ENCODE results near the gene SLC25A25.
A peak's percentile ranks its signal among the peaks of the same experiment; 100 is the strongest.

Gene SLC25A25

DNA sequence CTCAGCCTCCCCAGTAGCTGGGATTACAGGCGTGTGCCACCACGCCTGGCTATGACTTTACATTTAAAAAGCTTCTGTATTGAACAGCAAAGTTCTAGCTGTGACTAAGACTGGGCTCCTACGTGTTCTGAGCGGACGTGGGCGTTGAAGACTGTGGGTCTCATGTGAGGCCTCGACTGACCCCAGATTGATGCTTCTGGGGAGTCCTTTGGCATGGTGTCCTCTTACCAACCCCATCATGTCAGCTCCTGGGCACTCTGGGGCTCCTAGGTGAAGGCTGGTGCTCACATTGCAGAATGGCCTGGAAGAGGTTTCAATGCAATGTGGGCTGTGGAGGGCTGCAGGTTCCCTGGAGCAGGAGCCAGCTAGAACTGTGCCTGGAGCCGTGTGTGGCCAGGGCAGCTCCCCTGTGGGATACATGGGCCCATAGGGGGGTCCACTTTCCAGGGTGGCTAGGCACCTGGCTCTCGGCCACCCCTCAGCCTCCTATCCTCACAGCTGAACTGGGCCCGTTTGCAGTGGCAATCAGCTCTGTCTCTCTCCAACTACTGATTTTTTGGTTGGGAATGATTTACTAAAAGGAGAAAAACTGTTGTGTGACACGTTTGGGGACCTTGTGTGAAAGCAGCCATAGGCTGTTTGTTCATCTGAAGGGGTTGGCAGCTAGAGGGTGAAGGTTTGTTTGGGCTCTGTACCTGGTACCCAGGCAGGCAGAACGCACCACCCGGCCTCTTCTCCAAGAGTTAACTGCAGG is 29.7 kb downstream of the SLC25A25 start:
- TF ChIP-seq, protein P1, sequence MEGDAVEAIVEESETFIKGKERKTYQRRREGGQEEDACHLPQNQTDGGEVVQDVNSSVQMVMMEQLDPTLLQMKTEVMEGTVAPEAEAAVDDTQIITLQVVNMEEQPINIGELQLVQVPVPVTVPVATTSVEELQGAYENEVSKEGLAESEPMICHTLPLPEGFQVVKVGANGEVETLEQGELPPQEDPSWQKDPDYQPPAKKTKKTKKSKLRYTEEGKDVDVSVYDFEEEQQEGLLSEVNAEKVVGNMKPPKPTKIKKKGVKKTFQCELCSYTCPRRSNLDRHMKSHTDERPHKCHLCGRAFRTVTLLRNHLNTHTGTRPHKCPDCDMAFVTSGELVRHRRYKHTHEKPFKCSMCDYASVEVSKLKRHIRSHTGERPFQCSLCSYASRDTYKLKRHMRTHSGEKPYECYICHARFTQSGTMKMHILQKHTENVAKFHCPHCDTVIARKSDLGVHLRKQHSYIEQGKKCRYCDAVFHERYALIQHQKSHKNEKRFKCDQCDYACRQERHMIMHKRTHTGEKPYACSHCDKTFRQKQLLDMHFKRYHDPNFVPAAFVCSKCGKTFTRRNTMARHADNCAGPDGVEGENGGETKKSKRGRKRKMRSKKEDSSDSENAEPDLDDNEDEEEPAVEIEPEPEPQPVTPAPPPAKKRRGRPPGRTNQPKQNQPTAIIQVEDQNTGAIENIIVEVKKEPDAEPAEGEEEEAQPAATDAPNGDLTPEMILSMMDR (IDR thresholded peaks at IDR 0.05; ENCODE audit: control insufficient read depth, extremely low read depth, insufficient read depth) = no peak
- H3K4me3 ChIP-seq (ENCODE audit: low read depth, low read length) = peak overlapping the region; percentile 55; the same call in 1 of the 2 replicates
- DNase-seq (ENCODE audit: low read depth) = no peak

DNA sequence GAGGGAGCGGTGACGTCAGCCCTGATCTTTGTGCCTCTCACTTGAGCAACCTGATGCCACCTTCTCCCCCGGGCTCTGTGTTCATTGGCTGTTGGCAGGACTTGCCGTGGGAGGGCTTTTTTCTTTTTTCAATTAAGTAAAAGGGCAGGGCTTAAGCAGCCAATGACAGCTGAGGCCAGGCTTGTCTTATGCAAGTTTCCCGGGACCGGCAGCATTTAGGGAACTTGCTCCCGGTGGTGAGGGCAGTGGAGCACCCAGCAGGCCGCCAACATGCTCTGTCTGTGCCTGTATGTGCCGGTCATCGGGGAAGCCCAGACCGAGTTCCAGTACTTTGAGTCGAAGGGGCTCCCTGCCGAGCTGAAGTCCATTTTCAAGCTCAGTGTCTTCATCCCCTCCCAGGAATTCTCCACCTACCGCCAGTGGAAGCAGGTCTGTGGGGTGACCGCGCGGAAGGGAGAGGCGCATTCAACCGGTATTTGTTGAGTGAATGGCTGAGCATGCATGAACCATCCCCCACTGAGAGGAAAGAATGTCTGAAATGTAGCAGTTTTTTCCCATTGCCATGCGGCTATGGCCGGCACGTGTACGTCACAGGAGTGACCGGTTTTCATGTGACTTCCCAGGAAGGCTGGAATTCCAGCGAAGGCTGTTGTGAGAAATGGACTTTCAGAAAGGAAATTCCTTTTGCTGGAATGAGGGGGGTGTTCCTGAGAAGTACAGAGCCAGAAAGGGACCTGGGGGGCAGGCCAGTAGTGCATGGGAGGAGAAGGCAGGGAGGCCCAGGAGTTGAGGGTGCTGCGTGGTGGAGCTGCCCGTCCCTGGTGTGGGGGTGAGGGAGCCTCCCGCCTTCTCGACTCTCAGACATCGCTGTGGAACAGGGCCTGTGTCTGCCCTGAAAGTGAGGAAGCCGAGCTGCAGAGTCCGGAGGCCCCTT is 30.5 kb downstream of the SLC25A25 start:
- TF ChIP-seq, protein P1 (IDR thresholded peaks at IDR 0.05; ENCODE audit: control insufficient read depth, extremely low read depth, insufficient read depth) = no peak
- peak overlapping the region; percentile 55 for H3K4me3 ChIP-seq (ENCODE audit: low read depth, low read length)
- peak; percentile 99 for DNase-seq (ENCODE audit: low read depth)

DNA sequence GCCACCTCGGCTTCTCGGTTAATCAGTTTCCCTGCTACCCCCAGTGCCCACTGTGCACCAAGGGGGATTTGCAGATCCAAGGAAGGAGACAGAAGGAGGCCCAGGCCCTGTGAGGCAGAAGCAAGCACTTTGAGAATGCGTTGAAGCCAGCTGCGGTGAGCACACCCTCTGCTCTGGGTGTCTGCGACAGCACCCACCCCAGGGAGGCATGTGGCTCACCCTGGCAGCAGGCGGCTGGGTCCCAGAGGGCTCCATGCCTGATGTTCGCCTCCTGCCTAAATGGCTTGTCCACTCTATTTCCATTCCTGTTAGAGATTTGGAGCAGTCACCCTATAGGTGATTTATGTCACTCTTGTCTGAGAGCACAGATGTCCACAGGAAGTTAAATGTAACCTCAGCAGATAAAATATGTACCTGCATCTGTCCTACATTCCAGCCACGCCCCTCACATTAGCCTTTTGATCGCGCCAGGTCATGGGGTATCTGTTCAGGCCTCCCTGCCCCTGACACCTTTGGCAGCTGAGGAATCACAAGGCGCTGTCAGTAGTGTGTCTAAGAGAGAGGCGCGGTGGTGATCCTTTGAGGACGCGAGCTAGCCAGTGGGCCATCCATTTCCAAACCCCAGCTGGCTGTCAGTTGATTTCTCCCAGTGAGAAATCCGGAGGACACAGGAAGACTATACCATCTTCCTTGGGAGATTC is 31.3 kb downstream of the SLC25A25 start:
- TF ChIP-seq, protein P1 (IDR thresholded peaks at IDR 0.05; ENCODE audit: control insufficient read depth, extremely low read depth, insufficient read depth) = no peak
- peak overlapping the region; percentile 55 for H3K4me3 ChIP-seq (ENCODE audit: low read depth, low read length)

DNA sequence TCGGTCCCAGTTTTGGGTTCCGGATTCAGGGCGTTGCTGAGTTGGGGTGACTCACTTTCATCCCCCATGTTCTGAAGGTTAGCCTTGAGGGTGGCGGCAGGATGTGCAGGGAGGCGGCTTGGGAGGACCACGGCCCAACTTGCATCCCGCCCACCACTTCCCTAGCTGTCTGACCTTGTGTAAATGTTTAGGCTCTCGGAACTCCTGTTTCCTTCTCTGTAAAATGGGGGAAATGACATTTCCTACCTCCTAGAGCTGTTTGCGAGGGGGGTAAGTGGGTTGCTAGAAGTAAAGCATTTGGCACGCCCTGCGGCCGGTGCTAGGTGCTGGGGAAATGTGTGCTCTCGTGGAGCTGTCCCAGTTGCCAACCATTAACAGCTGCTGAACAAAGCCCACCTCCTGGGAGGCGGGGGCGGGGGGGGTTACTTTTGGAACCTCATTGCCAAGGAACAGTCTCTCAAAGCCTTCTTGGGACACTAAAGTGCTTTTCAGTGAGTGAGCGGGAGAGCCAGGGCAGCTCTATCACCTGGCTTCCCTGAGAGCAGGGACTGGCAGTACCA is 32.0 kb downstream of the SLC25A25 start:
- peak overlapping the region; percentile 55 for H3K4me3 ChIP-seq (ENCODE audit: low read depth, low read length)
- no peak for DNase-seq (ENCODE audit: low read depth)

More for the DNA sequence above, 31.3 kb downstream of the SLC25A25 start:
- no peak for DNase-seq (ENCODE audit: low read depth)

DNA sequence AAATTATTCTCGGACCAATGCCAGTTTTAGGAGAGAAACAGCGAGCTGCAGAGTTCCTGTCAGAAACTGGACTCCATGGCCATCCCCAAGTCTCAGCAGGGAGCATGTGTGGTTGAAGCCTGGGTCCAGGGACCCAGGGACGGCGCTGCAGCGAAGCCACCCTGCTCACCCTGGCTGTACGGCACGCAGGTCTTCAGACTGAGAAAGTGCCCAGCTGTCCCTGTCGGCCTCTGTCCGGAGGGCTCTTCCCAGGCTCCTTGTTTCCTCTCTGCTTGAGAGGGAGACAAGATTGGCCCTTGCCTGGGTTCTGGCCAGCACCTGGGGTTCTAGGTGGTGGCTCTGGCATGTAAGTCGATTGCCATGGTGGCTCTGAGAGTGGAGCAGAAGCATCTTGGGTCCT is 32.5 kb downstream of the SLC25A25 start:
- H3K4me3 ChIP-seq (ENCODE audit: low read depth, low read length) = no peak overlapping the region
- TF ChIP-seq, protein P1 (IDR thresholded peaks at IDR 0.05; ENCODE audit: control insufficient read depth, extremely low read depth, insufficient read depth) = no peak
- no peak for DNase-seq (ENCODE audit: low read depth)

More for the DNA sequence above, 32.0 kb downstream of the SLC25A25 start:
- TF ChIP-seq, protein P1 (IDR thresholded peaks at IDR 0.05; ENCODE audit: control insufficient read depth, extremely low read depth, insufficient read depth) = no peak

DNA sequence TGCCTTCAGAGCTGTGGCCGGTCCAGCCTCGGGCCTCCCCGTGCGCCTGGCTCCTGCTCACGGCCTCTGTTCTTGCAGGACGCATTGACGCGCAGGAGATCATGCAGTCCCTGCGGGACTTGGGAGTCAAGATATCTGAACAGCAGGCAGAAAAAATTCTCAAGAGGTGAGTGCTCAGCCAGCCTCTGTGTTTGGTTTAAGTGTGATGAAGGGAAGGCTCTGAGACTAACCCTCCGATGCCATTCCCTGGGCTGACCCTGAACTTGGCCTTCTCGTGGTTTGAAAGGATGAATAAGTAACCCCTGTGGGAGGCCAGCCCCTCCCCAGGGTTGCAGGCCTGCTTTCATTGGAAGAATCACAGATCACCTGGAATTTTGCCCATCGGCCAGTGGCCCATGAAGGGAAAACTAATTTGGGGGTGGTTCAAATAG is 33.2 kb downstream of the SLC25A25 start:
- no peak for DNase-seq (ENCODE audit: low read depth)
- H3K4me3 ChIP-seq (ENCODE audit: low read depth, low read length) = no peak overlapping the region
- TF ChIP-seq, protein P1 (IDR thresholded peaks at IDR 0.05; ENCODE audit: control insufficient read depth, extremely low read depth, insufficient read depth) = no peak
